Esophagus squamous epithelium (tissue), 5 donors: Measurements from ENCODE around the gene ZMAT1. TPM values are rescaled to one million over a fixed set of nuclear protein-coding genes. Genes with fewer than 3 reads are reported as not detected.

Source experiments
- DNase-seq: peaks from one replicate; lab custom pipeline; 2025; lab: John Stamatoyannopoulos, UW
- H3K27ac ChIP-seq, 4 donors: fragments of 200-600 bp; sonication (generic); one replicate each; pipeline ENCODE4 v1.5.1; 2016 to 2019; ENCODE audit warnings: mild to moderate bottlenecking in 1 of 4
- H3K27me3 ChIP-seq, 4 donors: fragments of 200-600 bp; sonication (generic); 1 replicate in 3 of 4; 2 replicates in 1 of 4; pipeline versions ENCODE4 v1.5.1 to v1.6.0; 2017 to 2021; ENCODE audit warnings: antibody characterized with exemption in 1 of 4
- H3K36me3 ChIP-seq, 3 donors: fragments of 200-600 bp; sonication (generic); one replicate each; pipeline ENCODE4 v1.5.1; 2016 to 2019
- H3K4me1 ChIP-seq, 3 donors: fragments of 200-600 bp; sonication (generic); one replicate each; pipeline ENCODE4 v1.5.1; 2017 to 2019
- H3K4me3 ChIP-seq, 4 donors: fragments of 200-600 bp; sonication (generic); 1 replicate in 3 of 4; 2 replicates in 1 of 4; pipeline ENCODE4 v1.5.1; 2016 to 2019; ENCODE audit warnings: mild to moderate bottlenecking in 2 of 4, moderate library complexity in 1 of 4
- H3K9me3 ChIP-seq, 3 donors: fragments of 200-600 bp; sonication (generic); one replicate each; pipeline ENCODE4 v1.5.1; 2016 to 2019
- CTCF ChIP-seq, 6 experiments: fragments of 450-650 bp in 4 of 6; fragments of 200-600 bp in 2 of 6; sonication (generic) in 2 of 6; IDR thresholded peaks; one replicate each; pipeline ENCODE4 v1.5.1; 2016 to 2019; ENCODE audit warnings: antibody characterized with exemption in 6 of 6, mild to moderate bottlenecking in 4 of 6, moderate library complexity in 4 of 6
- POLR2A ChIP-seq, 4 donors: fragments of 450-650 bp; IDR thresholded peaks; one replicate each; pipeline ENCODE4 v1.6.1; 2017; ENCODE audit warnings: antibody characterized with exemption in 4 of 4, mild to moderate bottlenecking in 4 of 4, moderate library complexity in 3 of 4
- WGBS, 2 donors: methylation state at CpG; one replicate each; pipeline ENCODE4 v1.1.5; 2018; 5-methylcytosine and 5-hydroxymethylcytosine counted together
- intact Hi-C: fragments of 100-400 bp; cut with DNase I; formaldehyde crosslinking; loops from one replicate; pipeline ENCODE4 v1.15.0; 2022
- small RNA-seq, 4 donors: library from RNA; depleted of rRNA; stranded (forward); fragments of <200 nt; gene quantifications; one replicate each; pipeline ENCODE3, GENCODE V24; 2016
- total RNA-seq, 4 donors: library from RNA; depleted of rRNA; stranded (reverse); fragments of >200 nt; gene quantifications; one replicate each; pipeline ENCODE4 v1.1.0, GENCODE V29; 2016
- donor health status: DM: yes; HTN: yes; CAD: no.

Gene ZMAT1
- total RNA-seq, 4 donors from 2014 or later = 0.57 to 4.6 (median 0.72) TPM

GRCh38 chrX:101925733-101926132, 6.1 kb downstream of the ZMAT1 start:
- Histone ChIP-seq H3K27me3 (no peaks in the 10 kb centered on the region), H3K4me1 (peaks cover 0 to 4% (median 0%) of the 10 kb centered on the region in 3 donors), H3K27ac (no peak overlapping the region), H3K4me3 (no peak overlapping the region), H3K36me3 (no peaks in the 10 kb centered on the region), H3K9me3 (no peaks in the 10 kb centered on the region)
- TF ChIP-seq POLR2A (IDR thresholded peaks at IDR 0.05) = no peak
- TF ChIP-seq CTCF (IDR thresholded peaks at IDR 0.05) = no peak
- no peak for DNase-seq
- 64 to 68% methylated on average over 5 of the region's 5 CpGs for WGBS, 2 donors
- intact Hi-C loops = no loop called here

- TF ChIP-seq POLR2A (IDR thresholded peaks at IDR 0.05) = no peak
- no peak for TF ChIP-seq CTCF (IDR thresholded peaks at IDR 0.05)
- 38 to 40% methylated on average over 1 of the region's 1 CpG for WGBS, 2 donors
- H3K27me3 ChIP-seq = no peaks in the 10 kb centered on the region
- H3K4me3 ChIP-seq = no peak overlapping the region
- intact Hi-C loops = no loop called here
- no peak overlapping the region for H3K27ac ChIP-seq
- peaks cover 0 to 6% (median 0%) of the 10 kb centered on the region in 3 donors for H3K9me3 ChIP-seq
- no peak for DNase-seq
- no peaks in the 10 kb centered on the region for H3K36me3 ChIP-seq
- no peaks in the 10 kb centered on the region for H3K4me1 ChIP-seq
Measured at GRCh38 chrX:101918751-101919150, 13.1 kb downstream of the ZMAT1 start.

GRCh38 chrX:101906136-101906796, 25.6 kb downstream of the ZMAT1 start:
- Histone ChIP-seq H3K4me1 (no peaks in the 10 kb centered on the region), H3K36me3 (no peaks in the 10 kb centered on the region), H3K27ac (no peak overlapping the region), H3K9me3 (peaks cover 0 to 22% (median 0%) of the 10 kb centered on the region in 3 donors), H3K4me3 (no peak overlapping the region), H3K27me3 (no peaks in the 10 kb centered on the region)
- no peak for DNase-seq
- WGBS, 2 donors = no CpG with 5 or more reads among the region's 5 CpGs
- intact Hi-C loops = no loop called here
- no peak for TF ChIP-seq POLR2A (IDR thresholded peaks at IDR 0.05)

GRCh38 chrX:101904996-101905395, 26.8 kb downstream of the ZMAT1 start:
- peaks cover 0 to 10% (median 0%) of the 10 kb centered on the region in 3 donors for H3K9me3 ChIP-seq
- H3K4me3 ChIP-seq = no peak overlapping the region
- H3K36me3 ChIP-seq = no peaks in the 10 kb centered on the region
- no peak for DNase-seq
- no peaks in the 10 kb centered on the region for H3K27me3 ChIP-seq
- intact Hi-C loops = no loop called here
- no peaks in the 10 kb centered on the region for H3K4me1 ChIP-seq
- 68 to 81% methylated on average over 1 of the region's 1 CpG for WGBS, 2 donors
- H3K27ac ChIP-seq = no peak overlapping the region
- no peak for TF ChIP-seq CTCF (IDR thresholded peaks at IDR 0.05)
- no peak for TF ChIP-seq POLR2A (IDR thresholded peaks at IDR 0.05)

Small RNA genes lying within 50 kb of the gene (small RNA-seq; reads per million reads assigned to genes)
- gene RNU6-345P = 0 reads per million in 4 donors

Other genes starting within 250 kb of the ZMAT1 start
- gene TCEAL2, start 193.7 kb upstream of the ZMAT1 start, total RNA-seq = 1 to 10 TPM in 1 of 4 donors, under 1 TPM in 2, not detected in 1; 0.35 to 3.2 (median 0.57) TPM
- gene TCEAL6, start 210.5 kb upstream of the ZMAT1 start, total RNA-seq = not detected
- 1 to 10 TPM in 2 of 4 donors, not detected in 2; 1.5 to 2.3 TPM for gene BEX5, start 223.9 kb upstream of the ZMAT1 start, total RNA-seq